Bronchial epithelial cell (primary cell): ENCODE measurements around the gene ULBP1. TPM values are rescaled to one million over a fixed set of nuclear protein-coding genes. Genes with fewer than 3 reads are reported as not detected.
"Not testable (repeated sequence)": the region's sequence is repeated elsewhere in the genome, so short reads cannot be mapped to it uniquely, and the experiment has no call there.

Source experiments
- DNase-seq: peaks from one replicate; pipeline ENCODE4 v3.0.0-alpha.2; 2010; ENCODE audit warnings: low read depth
- FAIRE-seq: peaks from 2 replicates; lab custom pipeline; 2011; peaks lifted over from hg19 to GRCh38; lab: Jason Lieb, UNC
- H3K27me3 ChIP-seq: 2 replicates; pipeline ENCODE4 v1.5.1; 2011; ENCODE audit warnings: low read length; ENCODE audit not compliant: control insufficient read depth, insufficient read depth
- H3K36me3 ChIP-seq: 2 replicates; pipeline ENCODE4 v1.5.1; 2011; ENCODE audit warnings: low read length; ENCODE audit not compliant: control insufficient read depth, insufficient read depth
- H3K4me3 ChIP-seq: 2 replicates; pipeline ENCODE4 v1.5.1; 2011; ENCODE audit warnings: mild to moderate bottlenecking, low read depth, low read length, control low read depth
- total RNA-seq: library from RNA; depleted of rRNA; stranded (reverse); fragments of >200 nt; gene quantifications from 2 replicates; pipeline ENCODE4 v1.2.1, GENCODE V29; 2014
- TF ChIP-seq, protein P1 (sequence below): IDR thresholded peaks from 2 replicates; pipeline ENCODE4 v1.5.1; 2011; ENCODE audit warnings: mild to moderate bottlenecking, moderate library complexity, low read length, control low read depth, inconsistent platforms; ENCODE audit not compliant: insufficient read depth, severe bottlenecking

Gene ULBP1
- total RNA-seq, 1 donor from 2014 or later: 1.1 TPM

DNA sequence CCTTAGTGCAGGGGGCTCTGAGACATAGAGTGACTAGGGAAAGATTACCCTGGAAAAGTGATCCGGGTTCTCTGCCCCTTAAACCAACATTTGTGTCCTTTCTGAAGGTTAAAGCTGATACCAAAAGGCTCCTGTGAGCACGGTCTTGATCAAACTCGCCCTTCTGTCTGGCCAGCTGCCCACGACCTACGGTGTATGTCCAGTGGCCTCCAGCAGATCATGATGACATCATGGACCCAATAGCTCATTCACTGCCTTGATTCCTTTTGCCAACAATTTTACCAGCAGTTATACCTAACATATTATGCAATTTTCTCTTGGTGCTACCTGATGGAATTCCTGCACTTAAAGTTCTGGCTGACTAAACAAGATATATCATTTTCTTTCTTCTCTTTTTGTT is 15.1 kb upstream of the ULBP1 start:
- DNase-seq (no peak), FAIRE-seq (no peak)
- TF ChIP-seq, protein P1, sequence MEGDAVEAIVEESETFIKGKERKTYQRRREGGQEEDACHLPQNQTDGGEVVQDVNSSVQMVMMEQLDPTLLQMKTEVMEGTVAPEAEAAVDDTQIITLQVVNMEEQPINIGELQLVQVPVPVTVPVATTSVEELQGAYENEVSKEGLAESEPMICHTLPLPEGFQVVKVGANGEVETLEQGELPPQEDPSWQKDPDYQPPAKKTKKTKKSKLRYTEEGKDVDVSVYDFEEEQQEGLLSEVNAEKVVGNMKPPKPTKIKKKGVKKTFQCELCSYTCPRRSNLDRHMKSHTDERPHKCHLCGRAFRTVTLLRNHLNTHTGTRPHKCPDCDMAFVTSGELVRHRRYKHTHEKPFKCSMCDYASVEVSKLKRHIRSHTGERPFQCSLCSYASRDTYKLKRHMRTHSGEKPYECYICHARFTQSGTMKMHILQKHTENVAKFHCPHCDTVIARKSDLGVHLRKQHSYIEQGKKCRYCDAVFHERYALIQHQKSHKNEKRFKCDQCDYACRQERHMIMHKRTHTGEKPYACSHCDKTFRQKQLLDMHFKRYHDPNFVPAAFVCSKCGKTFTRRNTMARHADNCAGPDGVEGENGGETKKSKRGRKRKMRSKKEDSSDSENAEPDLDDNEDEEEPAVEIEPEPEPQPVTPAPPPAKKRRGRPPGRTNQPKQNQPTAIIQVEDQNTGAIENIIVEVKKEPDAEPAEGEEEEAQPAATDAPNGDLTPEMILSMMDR: no peak
- Histone ChIP-seq H3K4me3 (no peak overlapping the region), H3K36me3 (peaks cover 2% of the 10 kb centered on the region), H3K27me3 (peaks cover 5% of the 10 kb centered on the region)

DNA sequence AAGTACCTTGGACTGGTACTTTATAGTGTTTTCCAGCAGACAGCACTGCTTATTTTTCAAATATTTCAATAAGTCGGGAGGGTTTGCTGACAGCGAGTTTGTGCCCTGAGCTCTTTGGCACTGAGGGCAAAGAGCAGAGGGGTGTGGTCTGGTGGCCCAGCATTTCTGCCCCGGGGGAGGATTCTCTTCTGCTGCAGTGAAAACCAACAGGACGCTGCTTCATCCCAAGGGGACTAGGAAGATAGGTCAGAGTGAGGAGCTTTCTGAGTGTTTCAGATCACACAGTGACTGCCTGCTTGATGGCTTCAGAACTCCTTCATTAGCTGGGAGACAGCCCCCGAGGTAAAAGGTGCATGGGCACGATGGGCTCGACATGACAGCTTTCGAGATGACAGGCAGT is 13.3 kb upstream of the ULBP1 start:
- DNase-seq: no peak
- TF ChIP-seq, protein P1: no peak
- peaks cover 7% of the 10 kb centered on the region for H3K27me3 ChIP-seq

DNA sequence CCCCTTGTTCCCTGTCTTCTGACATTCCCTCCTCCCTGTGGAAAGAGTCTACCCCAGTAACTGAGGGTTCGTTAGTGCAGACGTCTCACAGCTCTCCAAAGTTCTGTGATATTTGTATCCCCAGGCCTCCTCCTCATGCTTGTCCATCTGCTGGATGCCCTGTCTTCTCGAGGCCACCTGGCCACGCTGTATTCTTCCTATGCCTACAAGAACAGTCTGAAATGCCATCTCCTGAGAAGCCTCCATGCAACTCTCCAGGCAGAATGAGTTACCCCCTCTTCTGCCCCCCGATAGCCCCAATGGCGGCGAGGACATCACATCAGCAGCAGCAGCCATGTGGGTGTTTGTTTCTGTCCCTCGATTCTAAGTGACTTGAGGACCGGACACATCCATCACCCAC is 12.6 kb upstream of the ULBP1 start:
- no peak for DNase-seq
- H3K4me3 ChIP-seq: no peak overlapping the region
- H3K27me3 ChIP-seq: peaks cover 13% of the 10 kb centered on the region
- peaks cover 2% of the 10 kb centered on the region for H3K36me3 ChIP-seq
- TF ChIP-seq, protein P1: no peak
- no peak for FAIRE-seq

More for the DNA sequence above, 13.3 kb upstream of the ULBP1 start:
- peaks cover 2% of the 10 kb centered on the region for H3K36me3 ChIP-seq
- FAIRE-seq: no peak
- no peak overlapping the region for H3K4me3 ChIP-seq

DNA sequence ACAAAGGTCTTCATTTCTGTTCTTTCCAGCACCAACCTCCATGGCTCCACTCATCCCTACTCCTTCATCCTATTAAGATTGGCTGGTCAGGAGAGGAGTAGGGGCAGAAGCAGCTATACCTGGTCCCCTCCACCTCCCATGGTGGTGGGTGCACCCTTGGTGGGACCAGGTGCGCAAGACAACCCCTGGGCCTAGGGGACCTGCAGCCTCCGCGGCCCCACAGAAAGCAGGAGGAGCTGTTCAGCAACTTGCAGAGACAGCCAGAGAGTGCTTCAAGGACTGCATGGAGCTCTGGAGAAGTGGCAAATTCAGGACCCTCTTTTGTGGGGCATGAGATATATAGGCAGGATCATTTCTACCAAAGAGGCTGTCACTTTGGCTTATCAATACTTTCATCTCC is 12.1 kb upstream of the ULBP1 start:
- DNase-seq: no peak
- FAIRE-seq: no peak
- TF ChIP-seq, protein P1: no peak
- H3K4me3 ChIP-seq: no peak overlapping the region
- H3K36me3 ChIP-seq: peaks cover 2% of the 10 kb centered on the region
- H3K27me3 ChIP-seq: peaks cover 15% of the 10 kb centered on the region

DNA sequence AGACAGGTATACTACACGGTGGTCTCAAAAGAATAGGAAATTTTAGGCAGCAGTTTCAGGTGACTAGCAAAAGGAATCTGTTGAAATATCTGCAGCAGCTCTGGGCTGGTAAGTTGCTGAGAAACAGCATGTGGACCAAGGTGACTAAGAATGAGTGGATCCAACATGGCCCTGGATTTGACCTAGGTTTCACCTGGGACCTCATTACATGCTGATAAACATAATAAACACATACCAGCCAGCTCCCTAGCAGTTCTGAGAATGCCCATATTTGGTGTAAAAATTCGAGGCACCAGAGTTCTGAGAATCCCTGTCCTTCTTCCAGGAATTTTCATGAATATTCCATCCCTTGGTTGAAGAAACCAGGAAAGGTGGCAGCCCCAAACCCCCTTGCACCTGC is 10.4 kb upstream of the ULBP1 start:
- H3K27me3 ChIP-seq: peaks cover 15% of the 10 kb centered on the region
- FAIRE-seq: not testable (repeated sequence)
- DNase-seq: peak; percentile 58

DNA sequence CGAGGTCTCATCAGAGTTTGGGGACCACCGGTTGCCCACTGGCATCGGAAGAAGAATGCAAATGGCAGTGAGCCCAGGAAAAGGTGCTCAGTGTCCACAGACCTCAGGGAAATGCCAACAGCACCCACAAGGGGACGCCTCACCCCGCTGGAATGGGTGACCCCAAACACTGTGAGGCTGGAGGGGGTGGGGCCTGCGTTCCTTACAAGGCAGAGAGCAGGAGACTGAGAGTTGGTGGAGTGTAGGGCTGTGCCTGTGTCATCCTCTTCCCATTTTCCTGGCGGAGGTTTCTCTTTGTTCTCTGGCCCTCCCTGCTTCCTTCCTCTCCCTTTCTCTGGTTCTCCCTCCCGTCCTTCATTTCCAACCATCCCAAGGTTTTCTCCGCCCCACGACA is 9.8 kb upstream of the ULBP1 start:
- not testable (repeated sequence) for DNase-seq, FAIRE-seq, H3K36me3 ChIP-seq, H3K4me3 ChIP-seq
- peaks cover 15% of the 10 kb centered on the region for H3K27me3 ChIP-seq
- TF ChIP-seq, protein P1: peak; percentile 2

More for the DNA sequence above, 10.4 kb upstream of the ULBP1 start:
- not testable (repeated sequence) for H3K4me3 ChIP-seq, H3K36me3 ChIP-seq

DNA sequence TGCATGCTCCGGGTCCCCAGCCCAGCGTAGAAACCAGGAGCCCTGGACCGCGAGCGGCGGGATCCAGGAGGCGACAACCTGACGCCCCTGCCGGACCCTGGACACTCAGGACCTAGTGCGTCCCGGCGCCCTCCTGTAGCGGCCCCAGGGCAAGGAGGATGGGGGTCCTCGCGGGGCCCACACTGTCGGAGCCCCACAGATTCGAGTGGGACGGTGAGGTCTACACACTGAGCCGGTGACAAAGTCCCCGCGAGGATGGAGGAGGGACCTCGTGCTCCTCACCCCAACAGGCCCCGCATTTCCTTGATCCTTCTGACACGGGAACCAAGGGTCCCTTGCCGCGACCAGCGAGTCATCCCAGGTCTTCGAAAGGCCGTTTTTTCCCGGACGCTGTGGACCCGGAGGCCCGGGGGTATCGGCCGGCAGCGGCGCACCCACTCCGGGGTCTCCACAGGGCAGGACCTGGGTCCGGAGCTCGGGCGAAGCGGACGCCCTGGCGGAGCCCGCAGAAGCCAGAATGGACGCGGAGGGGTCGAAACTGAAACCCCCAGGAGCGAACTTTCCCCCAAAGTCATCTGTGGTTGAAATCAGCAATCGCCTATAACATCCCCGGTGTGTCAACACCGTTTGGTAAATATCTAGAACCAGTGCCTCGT is 9.3 kb upstream of the ULBP1 start:
- H3K36me3 ChIP-seq, H3K4me3 ChIP-seq, FAIRE-seq, DNase-seq: not testable (repeated sequence)
- peaks cover 15% of the 10 kb centered on the region for H3K27me3 ChIP-seq

DNA sequence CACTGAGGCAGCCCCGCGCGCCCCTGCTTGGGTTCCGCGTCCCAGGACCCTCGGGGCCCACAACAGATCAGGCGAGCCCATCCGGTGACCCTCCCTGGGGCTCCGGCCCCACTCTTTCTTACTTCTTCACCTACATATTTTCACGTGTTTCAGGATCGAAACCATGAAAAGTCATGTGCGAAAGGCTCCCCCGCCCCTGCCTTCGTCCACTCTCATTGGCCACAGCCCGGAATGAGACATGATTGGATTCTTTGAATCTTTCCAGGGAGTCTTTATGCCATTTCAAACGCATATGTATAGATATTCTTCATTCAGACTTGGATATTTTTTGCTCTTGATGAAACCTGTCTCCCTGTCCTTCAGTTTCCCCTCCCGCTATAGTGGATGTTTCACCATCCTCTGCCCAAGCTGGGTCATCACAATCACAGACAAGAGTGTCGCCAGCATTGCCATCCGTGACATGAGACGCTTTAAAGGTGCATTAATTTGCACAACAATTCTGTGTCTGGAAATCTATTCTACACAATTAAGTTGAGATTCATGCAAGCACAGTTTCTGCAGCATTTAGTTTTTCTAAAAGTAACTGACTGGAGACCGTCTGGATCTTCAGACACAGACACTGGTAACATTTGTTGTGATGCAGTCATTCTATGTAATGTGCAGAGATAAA is 8.6 kb upstream of the ULBP1 start:
- FAIRE-seq: not testable (repeated sequence)
- peaks cover 15% of the 10 kb centered on the region for H3K27me3 ChIP-seq

DNA sequence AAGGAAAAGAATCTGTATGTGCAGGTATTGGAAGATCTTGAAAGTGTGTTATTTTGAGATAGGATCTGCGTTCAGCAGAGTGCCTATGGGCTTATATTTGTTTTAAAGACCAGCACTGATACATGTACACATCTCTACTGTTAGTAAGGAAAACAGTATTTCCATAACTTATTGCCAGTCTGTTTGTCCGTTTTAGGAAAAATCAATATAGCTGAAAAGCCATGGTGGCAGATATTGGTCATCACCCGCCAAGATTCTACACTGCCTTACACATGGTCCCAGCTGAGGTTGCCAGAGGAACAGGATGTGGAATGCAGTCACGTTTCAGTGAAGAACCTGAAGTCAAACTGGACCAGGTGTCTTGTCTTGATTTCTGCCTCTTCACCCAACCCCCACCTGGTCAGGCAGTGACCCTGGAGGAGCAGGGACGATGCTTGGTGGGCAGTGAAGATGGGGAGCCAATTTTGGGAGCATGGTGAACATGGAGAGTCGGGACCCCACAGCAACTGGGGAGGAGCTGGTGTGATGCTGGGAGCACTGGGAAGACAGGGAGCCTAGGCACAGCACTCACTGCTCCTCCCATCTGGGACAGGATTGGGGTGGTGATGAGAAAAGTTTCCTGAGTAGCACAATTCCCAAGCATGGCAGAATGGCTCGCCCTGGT is 8.0 kb upstream of the ULBP1 start:
- FAIRE-seq: not testable (repeated sequence)
- peaks cover 15% of the 10 kb centered on the region for H3K27me3 ChIP-seq

More for the DNA sequence above, 8.6 kb upstream of the ULBP1 start:
- H3K4me3 ChIP-seq, DNase-seq, H3K36me3 ChIP-seq: not testable (repeated sequence)

More for the DNA sequence above, 8.0 kb upstream of the ULBP1 start:
- not testable (repeated sequence) for H3K36me3 ChIP-seq, DNase-seq, H3K4me3 ChIP-seq
